Karpas-422 (cell line): ENCODE results near the gene MAS1. TPM values are rescaled to one million over a fixed set of nuclear protein-coding genes. Genes with fewer than 3 reads are reported as not detected.

Source experiments
- DNase-seq: peaks from one replicate; pipeline ENCODE4 v3.0.0-alpha.2; 2015
- H2AFZ ChIP-seq: fragments of 200-600 bp; sonication (generic); 2 replicates; pipeline ENCODE4 v1.6.1; 2014; ENCODE audit warnings: antibody characterized with exemption, low read length, mixed read lengths
- H3K27ac ChIP-seq: fragments of 200-600 bp; sonication (generic); 2 replicates; pipeline ENCODE4 v1.5.1; 2014; ENCODE audit warnings: mild to moderate bottlenecking, low read length, moderate library complexity
- H3K27me3 ChIP-seq: fragments of 200-600 bp; sonication (generic); 2 replicates; pipeline ENCODE4 v1.6.1; 2014; ENCODE audit warnings: low read length, mixed read lengths
- H3K36me3 ChIP-seq: fragments of 200-600 bp; sonication (generic); 2 replicates; pipeline ENCODE4 v1.6.1; 2014; ENCODE audit warnings: low read length, mixed read lengths; ENCODE audit not compliant: insufficient read depth
- H3K4me1 ChIP-seq: fragments of 200-600 bp; sonication (generic); 2 replicates; pipeline ENCODE4 v1.6.1; 2014; ENCODE audit warnings: mild to moderate bottlenecking, low read length, mixed read lengths
- H3K4me2 ChIP-seq: fragments of 200-600 bp; sonication (generic); 2 replicates; pipeline ENCODE4 v1.6.1; 2014; ENCODE audit warnings: low read length, low read depth, mild to moderate bottlenecking; ENCODE audit not compliant: poor library complexity, severe bottlenecking
- H3K4me3 ChIP-seq: fragments of 200-600 bp; sonication (generic); 2 replicates; pipeline ENCODE4 v1.5.1; 2014; ENCODE audit warnings: mild to moderate bottlenecking, antibody characterized with exemption, low read length, mixed read lengths
- H3K79me2 ChIP-seq: fragments of 200-600 bp; sonication (generic); 2 replicates; pipeline ENCODE4 v1.6.1; 2014; ENCODE audit warnings: mild to moderate bottlenecking, low read length, mixed read lengths
- H3K9ac ChIP-seq: fragments of 200-600 bp; sonication (generic); 2 replicates; pipeline ENCODE4 v1.6.0; 2014; ENCODE audit warnings: low read length
- H3K9me2 ChIP-seq: fragments of 200-600 bp; sonication (generic), shearing (Covaris generic); replicated peaks from 2 replicates; pipeline ENCODE4 v1.6.0; 2014; ENCODE audit warnings: mild to moderate bottlenecking, low read length, moderate library complexity; ENCODE audit not compliant: insufficient read depth
- H3K9me3 ChIP-seq: fragments of 300-700, 200-600 bp; sonication (generic); 2 replicates; pipeline ENCODE4 v1.6.1; 2014; ENCODE audit warnings: low read length, mixed read lengths
- H4K20me1 ChIP-seq: fragments of 200-600 bp; sonication (generic); 2 replicates; pipeline ENCODE4 v1.6.1; 2014; ENCODE audit warnings: mild to moderate bottlenecking, antibody characterized with exemption, low read length, low read depth; ENCODE audit not compliant: insufficient read depth
- total RNA-seq: library from RNA; depleted of rRNA; stranded (reverse); fragments of >200 nt; shearing (Covaris generic); gene quantifications from 2 replicates; pipeline ENCODE4 v1.2.3, GENCODE V29; 2014; ENCODE audit warnings: low replicate concordance

The MAS1 gene
- total RNA-seq, 1 experiment from 2014 or later = not detected

GRCh38 chr6:159899994-159900745 is 9.4 kb downstream of the MAS1 start:
- H3K79me2 ChIP-seq = no peaks in the 10 kb centered on the region
- H3K27me3 ChIP-seq = no peaks in the 10 kb centered on the region
- H3K9me3 ChIP-seq = no peaks in the 10 kb centered on the region
- no peaks in the 10 kb centered on the region for H3K9me2 ChIP-seq
- no peak overlapping the region for H2AFZ ChIP-seq
- no peak overlapping the region for H3K9ac ChIP-seq
- no peaks in the 10 kb centered on the region for H4K20me1 ChIP-seq
- no peak overlapping the region for H3K4me2 ChIP-seq
- no peak overlapping the region for H3K27ac ChIP-seq
- H3K36me3 ChIP-seq = no peaks in the 10 kb centered on the region
- DNase-seq = no peak
- no peak overlapping the region for H3K4me3 ChIP-seq
- no peaks in the 10 kb centered on the region for H3K4me1 ChIP-seq

DNA sequence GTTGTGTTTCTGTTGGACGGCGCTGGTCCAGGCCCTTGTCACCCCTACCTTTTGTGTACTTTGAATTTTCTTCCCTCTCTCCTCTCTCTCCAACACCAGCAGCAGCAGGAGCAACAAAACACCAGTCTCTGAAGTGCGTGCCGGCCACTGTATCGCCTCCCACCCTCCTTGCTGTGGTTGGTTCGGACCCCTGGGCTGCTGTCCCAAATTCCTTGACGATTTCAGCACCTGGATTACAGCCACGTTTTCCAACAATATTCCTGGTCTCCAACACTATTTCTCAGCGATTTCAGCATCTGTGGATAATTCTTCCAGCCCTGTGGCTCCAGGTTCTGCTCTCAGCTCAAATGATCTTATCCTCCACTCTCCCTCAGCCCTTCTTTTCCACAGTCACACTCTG is 11.8 kb downstream of the MAS1 start:
- Histone ChIP-seq H3K36me3 (no peaks in the 10 kb centered on the region), H2AFZ (no peak overlapping the region), H3K79me2 (no peaks in the 10 kb centered on the region), H3K4me2 (no peak overlapping the region), H4K20me1 (no peaks in the 10 kb centered on the region), H3K27me3 (no peaks in the 10 kb centered on the region), H3K4me3 (no peak overlapping the region), H3K9me2 (no peaks in the 10 kb centered on the region), H3K27ac (no peak overlapping the region), H3K4me1 (no peaks in the 10 kb centered on the region), H3K9me3 (no peaks in the 10 kb centered on the region), H3K9ac (no peak overlapping the region)
- DNase-seq = no peak

DNA sequence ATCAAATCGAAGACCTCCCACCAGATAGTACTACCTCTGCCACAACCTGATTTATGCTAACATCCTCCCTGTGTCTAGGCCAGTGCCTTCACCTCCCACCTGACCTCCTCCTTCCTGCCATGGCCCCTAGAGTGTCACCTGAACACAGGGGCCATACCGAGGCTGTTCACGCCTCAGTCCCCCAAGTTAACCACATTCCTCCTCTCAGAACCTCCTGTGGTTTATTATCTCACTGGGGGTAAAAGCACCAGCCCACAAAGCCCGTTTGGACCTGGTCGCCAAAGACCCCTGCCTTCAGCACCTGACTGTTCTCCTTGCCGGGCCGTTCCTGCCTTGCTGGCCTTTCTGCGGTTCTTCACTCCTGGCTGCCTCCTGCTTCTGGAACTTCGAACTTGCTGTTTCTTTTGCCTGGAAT is 13.7 kb downstream of the MAS1 start:
- H3K9me3 ChIP-seq = no peaks in the 10 kb centered on the region
- no peak overlapping the region for H3K27ac ChIP-seq
- no peaks in the 10 kb centered on the region for H3K4me1 ChIP-seq
- H2AFZ ChIP-seq = no peak overlapping the region
- H3K9me2 ChIP-seq = no peaks in the 10 kb centered on the region
- H3K4me3 ChIP-seq = no peak overlapping the region
- H3K27me3 ChIP-seq = no peaks in the 10 kb centered on the region
- no peaks in the 10 kb centered on the region for H3K79me2 ChIP-seq
- no peaks in the 10 kb centered on the region for H4K20me1 ChIP-seq
- DNase-seq = no peak
- no peak overlapping the region for H3K9ac ChIP-seq
- H3K36me3 ChIP-seq = no peaks in the 10 kb centered on the region
- no peak overlapping the region for H3K4me2 ChIP-seq

DNA sequence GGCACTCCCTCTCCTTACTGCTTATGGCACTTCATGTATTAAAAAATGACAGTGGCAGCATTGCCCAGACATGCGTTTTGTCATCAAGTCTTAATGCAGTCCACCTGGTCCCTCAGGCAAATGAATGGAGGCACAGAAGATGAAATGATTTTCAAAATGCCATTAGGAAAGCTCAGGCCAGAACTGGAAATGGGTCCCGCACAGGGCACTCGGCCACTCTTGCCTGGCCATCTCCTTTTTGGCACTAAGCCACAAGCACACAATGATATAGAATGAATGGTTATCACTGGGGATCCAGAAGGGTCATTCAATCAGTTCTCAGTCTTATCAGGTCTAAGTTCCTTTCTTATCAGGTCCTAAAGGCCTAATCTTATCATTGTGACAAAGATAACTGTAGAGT is 15.6 kb downstream of the MAS1 start:
- Histone ChIP-seq H3K79me2 (no peaks in the 10 kb centered on the region), H3K9me2 (no peaks in the 10 kb centered on the region), H4K20me1 (no peaks in the 10 kb centered on the region), H3K4me3 (no peak overlapping the region), H3K27ac (no peak overlapping the region), H3K4me2 (no peak overlapping the region), H3K36me3 (no peaks in the 10 kb centered on the region), H3K27me3 (no peaks in the 10 kb centered on the region), H3K9ac (no peak overlapping the region), H3K4me1 (no peaks in the 10 kb centered on the region), H3K9me3 (no peaks in the 10 kb centered on the region), H2AFZ (no peak overlapping the region)
- DNase-seq = no peak

- no peaks in the 10 kb centered on the region for H3K4me1 ChIP-seq
- no peak overlapping the region for H3K27ac ChIP-seq
- no peaks in the 10 kb centered on the region for H3K79me2 ChIP-seq
- H2AFZ ChIP-seq = no peak overlapping the region
- no peak overlapping the region for H3K4me3 ChIP-seq
- H3K36me3 ChIP-seq = no peaks in the 10 kb centered on the region
- no peak overlapping the region for H3K4me2 ChIP-seq
- H4K20me1 ChIP-seq = no peaks in the 10 kb centered on the region
- no peaks in the 10 kb centered on the region for H3K27me3 ChIP-seq
- DNase-seq = no peak
- no peaks in the 10 kb centered on the region for H3K9me3 ChIP-seq
- no peaks in the 10 kb centered on the region for H3K9me2 ChIP-seq
- H3K9ac ChIP-seq = no peak overlapping the region
Observed at GRCh38 chr6:159908535-159908934, 17.7 kb downstream of the MAS1 start.

- no peaks in the 10 kb centered on the region for H4K20me1 ChIP-seq
- H3K27ac ChIP-seq = no peak overlapping the region
- H3K4me3 ChIP-seq = no peak overlapping the region
- no peak overlapping the region for H3K9ac ChIP-seq
- DNase-seq = no peak
- H3K9me2 ChIP-seq = no peaks in the 10 kb centered on the region
- no peak overlapping the region for H2AFZ ChIP-seq
- H3K79me2 ChIP-seq = no peaks in the 10 kb centered on the region
- H3K4me1 ChIP-seq = no peaks in the 10 kb centered on the region
- H3K27me3 ChIP-seq = no peaks in the 10 kb centered on the region
- H3K4me2 ChIP-seq = no peak overlapping the region
- H3K9me3 ChIP-seq = no peaks in the 10 kb centered on the region
- H3K36me3 ChIP-seq = no peaks in the 10 kb centered on the region
Observed at GRCh38 chr6:159908979-159909378, 18.2 kb downstream of the MAS1 start.

DNA sequence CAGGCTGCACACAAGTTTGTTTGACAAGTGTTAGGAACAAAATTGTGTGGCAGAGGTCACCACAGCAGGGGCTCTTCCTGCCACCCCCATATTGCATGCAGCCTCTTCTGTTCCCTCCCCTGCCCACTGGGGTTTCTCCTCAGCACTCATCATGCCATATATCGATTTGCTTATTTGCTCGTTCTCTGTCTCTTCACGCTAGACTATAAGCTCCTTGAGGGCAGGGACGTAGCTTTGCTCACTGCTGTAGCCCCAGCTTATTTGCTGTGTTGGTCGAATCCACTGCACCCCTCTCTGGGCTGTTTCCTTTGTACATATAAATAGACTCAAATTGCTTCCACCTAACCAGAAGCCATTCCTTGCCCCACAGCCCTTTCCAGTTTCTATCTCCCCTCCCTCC is 19.6 kb downstream of the MAS1 start:
- Histone ChIP-seq H3K79me2 (no peaks in the 10 kb centered on the region), H3K9me2 (no peaks in the 10 kb centered on the region), H4K20me1 (no peaks in the 10 kb centered on the region), H3K9ac (no peak overlapping the region), H3K4me1 (no peaks in the 10 kb centered on the region), H2AFZ (no peak overlapping the region), H3K27ac (no peak overlapping the region), H3K4me2 (no peak overlapping the region), H3K36me3 (no peaks in the 10 kb centered on the region), H3K9me3 (no peaks in the 10 kb centered on the region), H3K27me3 (no peaks in the 10 kb centered on the region), H3K4me3 (no peak overlapping the region)
- DNase-seq = no peak

- DNase-seq = no peak
- H3K9ac ChIP-seq = no peak overlapping the region
- no peaks in the 10 kb centered on the region for H3K9me3 ChIP-seq
- no peaks in the 10 kb centered on the region for H4K20me1 ChIP-seq
- no peaks in the 10 kb centered on the region for H3K79me2 ChIP-seq
- H3K4me2 ChIP-seq = no peak overlapping the region
- H3K27ac ChIP-seq = no peak overlapping the region
- H2AFZ ChIP-seq = no peak overlapping the region
- H3K9me2 ChIP-seq = no peaks in the 10 kb centered on the region
- no peak overlapping the region for H3K4me3 ChIP-seq
- no peaks in the 10 kb centered on the region for H3K36me3 ChIP-seq
- no peaks in the 10 kb centered on the region for H3K4me1 ChIP-seq
- no peaks in the 10 kb centered on the region for H3K27me3 ChIP-seq
Observed at GRCh38 chr6:159913375-159913774, 22.6 kb downstream of the MAS1 start.
